SJSA1 (cell line): Measurements from ENCODE around the gene CHRNA1. TPM values are rescaled to one million over a fixed set of nuclear protein-coding genes. Genes with fewer than 3 reads are reported as not detected.
"Not testable (repeated sequence)": the region's sequence is repeated elsewhere in the genome, so short reads cannot be mapped to it uniquely, and the experiment has no call there.

Experiments used
- DNase-seq, 2 experiments: peaks; one replicate each; pipeline ENCODE4 v3.0.0-alpha.2; 2015 to 2020; ENCODE audit warnings: low spot score in 2 of 2, low read depth in 1 of 2
- H3K27ac ChIP-seq: fragments of 250-450 bp; sonication (Bioruptor Pico); 2 replicates; pipeline ENCODE4 v1.5.1; 2020; ENCODE audit warnings: mild to moderate bottlenecking, moderate library complexity
- H3K27me3 ChIP-seq: fragments of 250-450 bp; sonication (Bioruptor Pico); replicated peaks from 2 replicates; pipeline ENCODE4 v1.5.1; 2020; ENCODE audit warnings: mild to moderate bottlenecking, moderate library complexity
- H3K36me3 ChIP-seq: fragments of 250-450 bp; sonication (Bioruptor Pico); 2 replicates; pipeline ENCODE4 v1.5.1; 2020; ENCODE audit warnings: mild to moderate bottlenecking
- H3K4me1 ChIP-seq: fragments of 250-450 bp; sonication (Bioruptor Pico); replicated peaks from 2 replicates; pipeline ENCODE4 v1.6.1; 2021; ENCODE audit warnings: mild to moderate bottlenecking
- H3K4me3 ChIP-seq: fragments of 250-450 bp; sonication (Bioruptor Pico); 2 replicates; pipeline ENCODE4 v1.5.1; 2020; ENCODE audit warnings: mild to moderate bottlenecking
- H3K9me3 ChIP-seq: fragments of 250-450 bp; sonication (Bioruptor Pico); replicated peaks from 2 replicates; pipeline ENCODE4 v1.5.1; 2020; ENCODE audit warnings: mild to moderate bottlenecking
- total RNA-seq: library from RNA; depleted of rRNA; stranded (reverse); fragments of >200 nt; shearing (Covaris generic); gene quantifications from 2 replicates; pipeline ENCODE4 v1.2.3, GENCODE V29; 2014; rRNA removed

CHRNA1 gene
- total RNA-seq, 1 experiment from 2014 or later, result 0.16 TPM

DNA sequence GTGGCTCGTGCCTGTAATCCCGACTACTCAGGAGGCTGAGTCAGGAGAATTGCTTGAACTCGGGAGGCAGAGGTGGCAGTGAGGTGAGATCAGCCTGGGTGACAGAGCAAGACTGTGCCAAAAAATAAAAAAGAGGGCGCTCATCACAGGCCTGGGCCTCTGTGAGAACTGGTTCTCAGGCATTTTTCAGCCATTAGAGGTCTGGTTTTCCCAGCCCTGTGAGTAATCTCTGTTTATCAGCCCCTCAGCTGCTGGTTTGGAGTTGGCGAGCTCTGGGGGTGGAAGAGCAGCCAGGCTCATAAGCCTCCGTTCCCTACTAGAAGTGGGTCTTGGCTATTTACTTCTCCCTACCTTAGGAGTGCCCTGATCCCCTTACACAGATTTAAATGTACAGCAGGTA, 53.1 kb downstream of the CHRNA1 start:
- Histone ChIP-seq H3K27me3 (peaks cover 21% of the 10 kb centered on the region), H3K36me3 (no peaks in the 10 kb centered on the region), H3K9me3 (no peaks in the 10 kb centered on the region), H3K27ac (no peak overlapping the region), H3K4me1 (no peaks in the 10 kb centered on the region), H3K4me3 (no peak overlapping the region)
- no peak for DNase-seq

DNA sequence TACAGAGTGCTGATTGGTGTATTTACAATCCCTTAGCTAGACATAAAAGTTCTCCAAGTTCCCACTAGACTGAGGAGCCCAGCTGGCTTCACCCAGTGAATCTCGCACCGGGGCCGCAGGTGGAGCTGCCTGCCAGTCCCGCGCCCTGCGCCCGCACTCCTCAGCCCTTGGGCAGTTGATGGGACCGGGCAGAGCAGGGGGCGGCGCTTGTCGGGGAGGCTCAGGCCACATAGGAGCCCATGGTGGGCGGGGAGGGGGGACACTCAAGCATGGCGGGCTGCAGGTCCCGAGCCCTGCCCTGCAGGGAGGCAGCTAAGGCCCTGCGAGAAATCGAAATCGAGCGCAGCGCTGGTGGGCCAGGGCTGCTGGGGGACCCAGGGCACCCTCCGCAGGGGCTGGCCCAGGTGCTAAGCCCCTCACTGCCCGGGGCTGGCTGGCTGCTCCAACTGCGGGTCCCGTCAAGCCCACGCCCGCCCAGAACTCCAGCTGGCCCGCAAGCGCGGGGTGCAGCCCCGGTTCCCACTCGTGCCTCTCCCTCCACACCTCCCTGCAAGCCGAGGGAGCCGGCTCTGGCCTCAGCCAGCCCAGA, 54.8 kb downstream of the CHRNA1 start:
- H3K4me3 ChIP-seq, H3K36me3 ChIP-seq, H3K27ac ChIP-seq, DNase-seq, H3K9me3 ChIP-seq, H3K4me1 ChIP-seq: not testable (repeated sequence)
- peaks cover 26% of the 10 kb centered on the region for H3K27me3 ChIP-seq

DNA sequence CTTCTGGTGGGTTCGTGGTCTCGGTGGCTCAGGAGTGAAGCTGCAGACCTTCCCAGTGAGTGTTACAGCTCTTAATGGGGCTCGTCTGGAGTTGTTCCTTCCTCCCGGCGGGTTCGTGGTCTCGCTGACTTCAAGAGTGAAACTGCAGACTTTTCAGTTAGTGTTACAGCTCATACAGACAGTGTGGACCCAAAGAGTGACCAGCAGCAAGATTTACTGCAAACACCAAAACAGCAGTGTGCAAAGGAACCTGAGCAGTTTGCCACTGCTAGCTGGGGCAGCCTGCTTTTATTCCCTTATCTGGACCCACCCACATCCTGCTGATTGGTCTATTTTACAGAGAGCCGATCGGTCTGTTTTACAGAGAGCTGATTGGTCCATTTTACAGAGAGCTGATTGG, 55.6 kb downstream of the CHRNA1 start:
- no peak for DNase-seq
- Histone ChIP-seq H3K9me3 (no peaks in the 10 kb centered on the region), H3K4me1 (no peaks in the 10 kb centered on the region), H3K36me3 (no peaks in the 10 kb centered on the region), H3K27me3 (peaks cover 26% of the 10 kb centered on the region), H3K27ac (no peak overlapping the region), H3K4me3 (no peak overlapping the region)

DNA sequence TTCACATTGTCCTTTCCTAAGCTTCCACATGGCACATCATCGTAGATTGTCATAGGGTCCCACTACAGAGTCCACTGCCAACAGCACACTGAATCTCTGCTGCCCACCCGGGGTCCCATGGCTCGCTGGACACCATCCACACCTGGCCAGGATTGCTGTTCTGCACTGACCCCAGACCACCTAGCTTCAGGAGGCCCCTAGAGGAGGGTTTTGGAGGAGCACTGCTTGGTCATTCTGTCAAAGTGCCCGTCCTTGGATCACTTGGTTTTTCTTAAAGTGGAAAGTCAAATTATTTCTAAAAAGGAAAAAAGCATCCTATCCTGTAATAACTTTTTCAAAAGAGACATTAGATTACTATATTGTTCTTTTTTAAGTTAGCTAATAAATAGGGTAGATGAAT, 59.0 kb downstream of the CHRNA1 start:
- DNase-seq, result no peak
- no peaks in the 10 kb centered on the region for H3K9me3 ChIP-seq
- no peaks in the 10 kb centered on the region for H3K36me3 ChIP-seq
- peaks cover 11% of the 10 kb centered on the region for H3K4me1 ChIP-seq
- peaks cover 26% of the 10 kb centered on the region for H3K27me3 ChIP-seq
- H3K4me3 ChIP-seq, result no peak overlapping the region
- H3K27ac ChIP-seq, result no peak overlapping the region

DNA sequence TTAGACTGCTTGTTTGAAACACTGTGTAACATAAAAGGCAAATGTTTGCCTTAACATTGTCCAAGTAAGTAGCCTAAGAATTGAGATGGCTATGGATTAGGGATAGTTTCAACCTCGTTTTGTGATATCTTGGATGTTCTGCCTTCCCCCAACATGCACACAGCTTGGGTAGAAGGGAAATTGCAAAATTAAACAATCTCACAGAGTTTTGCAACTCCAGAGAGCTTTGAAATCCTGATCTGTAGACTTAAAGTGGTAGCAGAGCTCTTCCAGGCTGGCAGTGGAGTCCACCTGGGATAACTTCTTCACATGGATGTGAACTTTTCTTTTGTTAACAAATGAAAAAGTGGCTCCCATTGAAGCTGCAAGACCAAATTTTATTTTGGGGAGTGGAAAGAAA, 59.6 kb downstream of the CHRNA1 start:
- no peaks in the 10 kb centered on the region for H3K9me3 ChIP-seq
- peaks cover 11% of the 10 kb centered on the region for H3K4me1 ChIP-seq
- H3K4me3 ChIP-seq, result no peak overlapping the region
- no peaks in the 10 kb centered on the region for H3K36me3 ChIP-seq
- H3K27me3 ChIP-seq, result peaks cover 26% of the 10 kb centered on the region
- no peak for DNase-seq
- no peak overlapping the region for H3K27ac ChIP-seq

DNA sequence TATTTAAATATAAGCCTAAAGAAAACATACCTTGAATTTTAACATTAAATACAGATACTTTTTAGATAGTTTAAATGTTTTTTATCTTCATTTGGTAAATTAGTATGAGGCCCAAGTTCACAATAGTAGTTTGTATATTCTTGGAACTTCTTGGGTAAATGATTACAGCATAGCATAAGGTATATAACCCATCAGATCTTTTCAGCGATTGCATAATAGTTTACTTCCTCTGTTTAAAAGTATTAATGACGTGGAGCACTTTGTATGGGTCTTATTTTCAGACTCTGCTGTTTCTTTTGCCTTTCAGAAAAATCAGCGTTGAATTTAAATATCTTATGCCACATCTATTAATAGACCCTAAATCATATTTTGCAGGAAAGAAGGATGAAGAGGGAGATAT, 60.2 kb downstream of the CHRNA1 start:
- no peak for DNase-seq
- Histone ChIP-seq H3K27ac (no peak overlapping the region), H3K4me1 (peaks cover 11% of the 10 kb centered on the region), H3K27me3 (peaks cover 26% of the 10 kb centered on the region), H3K36me3 (no peaks in the 10 kb centered on the region), H3K9me3 (no peaks in the 10 kb centered on the region), H3K4me3 (no peak overlapping the region)

DNA sequence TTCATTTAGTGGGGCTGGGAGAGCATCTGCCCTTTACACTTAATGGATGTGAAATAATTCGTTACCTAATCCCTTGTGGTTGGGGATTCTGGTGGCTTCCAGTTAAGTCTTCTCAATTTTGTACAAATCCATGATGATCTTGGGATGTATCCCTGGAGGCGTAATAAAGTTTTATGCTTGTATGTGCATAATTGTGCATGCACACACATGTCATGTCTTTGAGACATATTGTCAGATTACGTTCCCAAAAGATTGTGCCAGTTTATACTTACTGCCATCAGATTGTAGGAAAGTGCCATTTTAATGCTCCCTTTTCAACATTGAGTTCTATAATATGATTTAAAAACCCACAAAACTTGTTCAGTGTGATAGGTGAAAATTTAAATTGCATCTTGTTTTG, 60.8 kb downstream of the CHRNA1 start:
- H3K27me3 ChIP-seq, result peaks cover 26% of the 10 kb centered on the region
- H3K4me3 ChIP-seq, result no peak overlapping the region
- DNase-seq, result no peak
- no peak overlapping the region for H3K27ac ChIP-seq
- H3K4me1 ChIP-seq, result peaks cover 11% of the 10 kb centered on the region
- no peaks in the 10 kb centered on the region for H3K36me3 ChIP-seq
- H3K9me3 ChIP-seq, result no peaks in the 10 kb centered on the region

DNA sequence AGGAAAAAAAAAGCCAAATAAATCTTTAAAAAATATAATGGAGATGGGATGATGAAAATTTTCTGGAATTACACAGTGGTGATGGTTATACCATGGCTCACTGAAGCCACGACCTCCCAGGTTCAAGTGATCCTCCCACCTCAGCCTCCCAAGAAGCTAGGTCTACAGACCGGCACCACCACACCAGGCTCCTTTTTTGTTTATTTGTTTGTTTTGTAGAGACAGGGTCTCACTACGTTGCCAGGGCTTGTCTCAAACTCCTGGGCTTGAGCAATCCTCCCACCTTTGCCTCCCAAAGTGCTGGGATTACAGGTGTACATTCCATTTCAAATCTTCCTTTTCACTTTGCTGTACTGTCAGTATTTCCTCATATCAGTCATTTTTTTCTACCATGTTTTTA, 61.7 kb downstream of the CHRNA1 start:
- Histone ChIP-seq H3K36me3 (no peaks in the 10 kb centered on the region), H3K27me3 (peaks cover 20% of the 10 kb centered on the region), H3K4me3 (no peak overlapping the region), H3K4me1 (peaks cover 11% of the 10 kb centered on the region), H3K9me3 (no peaks in the 10 kb centered on the region), H3K27ac (no peak overlapping the region)
- DNase-seq, result no peak

DNA sequence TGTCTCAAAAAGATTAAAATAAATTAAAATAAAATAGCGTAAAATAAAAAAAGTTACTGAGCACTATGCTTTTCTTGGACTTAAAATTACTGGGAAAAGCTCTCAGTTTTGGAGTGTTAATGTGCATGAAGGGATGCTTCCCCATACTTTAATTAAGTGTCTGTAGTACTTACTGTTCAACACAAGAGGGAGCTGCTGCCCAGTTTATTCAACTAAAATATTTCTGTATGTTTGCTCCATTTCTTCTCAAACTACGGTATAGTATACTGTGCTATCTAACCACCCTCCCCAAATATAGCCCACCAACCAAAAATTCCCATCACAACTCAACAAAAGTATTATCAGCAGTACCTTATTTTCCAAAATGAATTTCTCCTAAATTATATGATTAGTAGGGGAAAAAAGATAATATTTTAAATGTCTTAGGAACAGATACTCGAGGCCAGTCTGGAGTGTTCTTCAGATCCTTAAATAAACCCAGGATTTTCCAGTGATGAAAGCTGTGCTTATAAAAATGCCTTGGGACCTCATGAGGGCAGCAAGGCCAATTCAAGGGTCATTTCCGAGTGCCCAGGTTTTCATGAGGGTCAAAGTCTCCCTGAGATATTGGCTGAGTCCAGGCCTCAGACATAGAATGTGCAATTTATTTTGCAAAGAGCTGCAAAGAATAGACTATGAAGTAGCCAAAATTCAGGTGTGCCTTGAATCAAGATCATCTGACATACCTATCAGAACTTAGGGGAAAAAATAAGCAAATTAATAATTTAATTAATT, 64.1 kb downstream of the CHRNA1 start:
- Histone ChIP-seq H3K4me3 (no peak overlapping the region), H3K9me3 (no peaks in the 10 kb centered on the region), H3K27me3 (peaks cover 3% of the 10 kb centered on the region), H3K4me1 (peaks cover 11% of the 10 kb centered on the region), H3K27ac (no peak overlapping the region), H3K36me3 (no peaks in the 10 kb centered on the region)
- DNase-seq, result peak in 1 of 2 experiments; percentile 39

Other genes with a start within 250 kb of the CHRNA1 start
- gene WIPF1, start 166.7 kb downstream of the CHRNA1 start, total RNA-seq, result 20.8 and 28.3 TPM in 2 replicates
- 35.8 and 62.0 TPM in 2 replicates for gene CHN1, start 240.9 kb upstream of the CHRNA1 start, total RNA-seq